Muscle of back (tissue), 13 donors: ENCODE results near the gene APOA4. TPM values are rescaled to one million over a fixed set of nuclear protein-coding genes. Genes with fewer than 3 reads are reported as not detected.
A peak's percentile ranks its signal among the peaks of the same experiment; 100 is the strongest.

Source experiments
- DNase-seq, 3 donors: peaks; one replicate each; pipeline versions ENCODE4 v3.0.0 to v3.0.0-alpha.2; 2013
- long read RNA-seq, 9 donors: transcript quantifications; one replicate each; lab custom pipeline, GENCODE V29; 2026
- polyA plus RNA-seq, 10 donors: library from polyadenylated mRNA; unstranded; fragments of 120-200 nt; gene quantifications; one replicate each; pipeline ENCODE4 v1.2.1, GENCODE V29; 2013; ENCODE audit not compliant: insufficient read length in 10 of 10

APOA4 gene
- polyA plus RNA-seq = under 1 TPM in 1 of 10 donors, not detected in 9; 0.88 TPM
- long read RNA-seq, donor 1 = 0 reads
- long read RNA-seq, donor 2 = 0 reads
- long read RNA-seq, donor 3 = 0 reads
- long read RNA-seq, donor 4 = 0 reads
- long read RNA-seq, donor 5 = 0 reads
- long read RNA-seq, donor 6 = 0 reads
- long read RNA-seq, donor 7 = 0 reads
- long read RNA-seq, donor 8 = 0 reads
- long read RNA-seq, donor 9 = 0 reads

DNA sequence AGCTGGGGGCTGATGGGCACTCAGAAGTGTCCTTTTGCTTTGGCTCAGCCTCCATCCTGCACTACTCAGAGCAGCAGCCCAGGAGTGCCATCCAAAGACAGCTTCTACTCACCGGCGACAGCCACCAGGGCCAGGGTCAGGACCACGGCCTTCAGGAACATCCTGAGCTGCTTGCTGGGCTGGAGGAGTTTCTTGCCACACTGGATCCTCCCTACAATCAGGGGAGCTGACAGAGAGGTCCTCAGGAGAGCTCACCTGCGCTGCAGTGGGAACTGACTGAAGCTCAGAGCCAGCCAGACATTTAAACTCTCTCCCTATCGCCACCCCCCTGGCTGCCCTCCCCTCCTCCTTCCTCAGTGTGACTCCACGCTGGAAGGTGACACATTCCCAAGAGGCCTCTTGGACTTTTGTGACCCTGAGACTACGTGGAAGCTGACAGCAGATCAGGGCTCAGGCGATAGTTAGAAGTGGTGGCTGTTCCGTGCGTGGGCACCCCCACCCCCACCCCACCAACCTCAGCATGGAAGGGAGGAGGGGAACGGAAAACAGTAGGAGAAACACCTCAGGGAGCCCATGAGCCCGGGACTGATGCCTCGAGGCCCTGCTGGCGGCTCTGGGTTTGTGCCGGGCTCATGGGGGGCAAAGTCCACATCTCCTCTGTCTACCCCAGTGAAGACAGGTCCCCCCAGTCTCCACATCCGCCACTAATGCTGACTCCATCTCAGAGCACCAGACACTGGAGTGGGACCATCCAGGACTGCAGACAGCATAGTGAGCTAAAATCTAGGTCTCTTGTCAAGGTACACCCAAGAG lies at the start of gene APOA4:
Gene APOA4 (minus strand): TSS at position 274 of the 813 bp plus-strand sequence. CDS start 113 bp downstream, at position 161.
- no peak for DNase-seq

DNA sequence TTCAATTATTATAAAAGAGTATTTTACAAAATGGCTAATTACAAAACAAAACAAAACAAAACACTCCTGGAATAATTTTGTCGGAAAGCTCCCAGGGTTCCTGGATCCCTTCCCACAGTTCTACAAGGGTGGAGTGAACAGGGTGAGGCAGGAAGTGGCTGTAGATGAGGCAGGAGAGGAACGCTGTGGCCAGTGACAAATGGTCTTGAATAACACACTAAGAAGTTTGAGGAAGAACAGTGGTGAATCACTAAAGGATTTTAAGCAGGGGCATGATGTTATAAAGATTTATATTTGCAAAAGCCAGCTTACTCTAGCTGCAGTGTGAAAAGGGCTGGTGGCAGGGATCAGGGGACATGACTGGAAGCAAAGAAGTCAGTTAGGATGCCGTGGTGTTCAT lies 48.1 kb upstream of the APOA4 start:
- peak in 1 of 3 donors; percentile 73 for DNase-seq

DNA sequence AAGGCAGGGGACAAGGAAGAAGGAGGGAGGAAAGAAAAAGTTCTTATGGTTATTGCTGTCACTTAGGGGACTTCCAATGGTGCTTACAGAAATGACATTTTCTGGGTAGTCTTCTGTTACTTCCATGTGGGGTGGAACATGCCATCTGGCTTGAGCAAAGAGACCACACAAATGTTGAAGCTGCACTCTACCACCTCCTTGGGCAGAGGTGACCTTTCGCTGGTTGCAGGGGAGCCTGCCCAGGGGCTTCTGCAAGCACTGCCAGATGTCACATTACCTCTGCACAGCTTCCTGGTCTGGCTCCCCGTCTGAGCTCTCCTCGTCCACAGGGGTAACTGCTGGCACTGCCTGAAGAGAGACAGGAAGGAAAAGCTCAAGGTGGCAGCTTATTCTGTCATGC lies 47.0 kb upstream of the APOA4 start:
- DNase-seq = no peak

DNA sequence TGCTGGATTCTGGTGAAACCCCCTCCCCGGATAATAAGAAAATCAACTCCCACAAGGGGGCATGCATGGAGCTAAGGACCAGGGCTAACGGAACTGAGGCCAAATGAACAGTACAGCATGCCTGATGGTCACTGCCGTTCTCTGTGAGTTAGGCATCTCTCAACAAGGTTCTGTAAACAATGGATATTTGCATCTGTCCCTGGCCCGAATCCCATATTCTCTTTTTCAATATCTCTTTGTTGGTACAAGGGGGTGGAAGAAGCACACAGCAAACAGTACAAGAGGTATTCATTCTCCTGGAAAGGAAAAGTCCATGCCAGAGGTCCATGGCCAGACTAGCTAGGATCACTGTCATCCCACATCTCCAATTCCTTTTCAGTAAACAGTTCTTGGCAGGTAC lies 46.5 kb upstream of the APOA4 start:
- no peak for DNase-seq

DNA sequence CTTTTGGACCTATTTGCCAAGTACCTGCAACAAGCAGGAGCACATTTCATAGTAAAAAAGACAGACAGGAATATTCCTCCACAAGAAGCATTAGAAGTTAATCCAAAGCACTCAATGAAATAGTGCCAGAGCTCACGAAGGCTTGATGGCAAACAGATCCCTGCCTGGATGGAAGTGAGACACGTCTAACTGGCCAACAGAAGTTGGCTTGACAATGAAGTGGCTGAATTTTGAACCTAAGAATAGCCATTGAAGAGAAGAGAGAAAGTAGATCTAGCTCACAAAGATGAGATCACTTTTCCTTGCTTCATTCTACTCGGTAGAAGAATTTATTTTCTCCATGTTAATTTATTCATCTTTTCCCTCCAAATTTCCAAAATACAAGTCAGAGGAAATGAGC lies 45.0 kb upstream of the APOA4 start:
- DNase-seq = no peak

DNA sequence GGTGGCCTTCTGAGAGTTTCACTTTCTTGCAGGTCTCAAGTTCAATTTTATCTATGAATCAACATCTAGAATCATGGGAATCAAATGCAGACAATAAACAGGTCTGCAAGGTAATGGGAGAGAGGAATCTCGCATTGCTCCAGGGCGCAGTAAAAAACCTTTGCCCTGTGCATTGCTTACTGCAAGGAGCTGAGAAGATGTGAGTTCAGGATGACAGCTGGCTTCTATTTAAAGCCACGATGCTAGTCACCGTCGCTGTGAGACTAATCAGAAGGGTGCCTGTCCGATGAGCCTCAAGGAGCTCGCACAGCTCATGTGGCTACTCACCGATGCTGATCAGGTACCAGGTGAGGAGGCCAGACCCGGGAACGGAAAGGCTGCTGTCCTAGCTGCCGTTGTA lies 44.5 kb upstream of the APOA4 start:
- DNase-seq = no peak

DNA sequence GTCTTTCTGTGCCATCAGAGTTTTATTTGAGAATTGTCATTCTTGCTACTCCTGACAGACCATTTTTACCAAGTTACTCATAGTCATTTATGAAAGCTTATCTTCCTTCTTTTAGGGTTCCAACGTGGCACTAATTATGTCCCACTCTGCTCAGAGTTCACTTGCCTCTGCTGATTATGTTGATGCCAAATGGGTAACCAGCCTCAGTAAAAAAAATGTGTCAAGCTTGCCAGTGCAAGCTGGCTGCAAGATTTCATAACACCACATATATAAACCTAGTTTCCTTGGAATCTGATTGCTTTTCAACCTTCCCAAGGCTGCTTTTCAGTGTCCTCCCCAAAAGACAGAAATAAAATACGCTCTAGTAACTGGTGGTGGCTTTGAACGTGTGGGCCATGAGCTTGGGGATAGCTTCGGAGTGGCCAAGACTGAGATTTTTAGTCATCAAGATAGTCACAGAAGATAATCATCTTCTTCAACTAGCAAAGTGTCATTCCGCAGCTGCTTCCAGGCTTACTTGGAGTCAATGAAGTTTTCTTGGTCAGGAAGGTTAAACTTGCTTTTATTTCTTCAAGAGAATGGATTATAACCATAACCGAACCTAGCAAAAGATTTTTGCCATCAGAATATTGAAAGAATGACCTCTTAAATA lies 43.8 kb upstream of the APOA4 start:
- no peak for DNase-seq

DNA sequence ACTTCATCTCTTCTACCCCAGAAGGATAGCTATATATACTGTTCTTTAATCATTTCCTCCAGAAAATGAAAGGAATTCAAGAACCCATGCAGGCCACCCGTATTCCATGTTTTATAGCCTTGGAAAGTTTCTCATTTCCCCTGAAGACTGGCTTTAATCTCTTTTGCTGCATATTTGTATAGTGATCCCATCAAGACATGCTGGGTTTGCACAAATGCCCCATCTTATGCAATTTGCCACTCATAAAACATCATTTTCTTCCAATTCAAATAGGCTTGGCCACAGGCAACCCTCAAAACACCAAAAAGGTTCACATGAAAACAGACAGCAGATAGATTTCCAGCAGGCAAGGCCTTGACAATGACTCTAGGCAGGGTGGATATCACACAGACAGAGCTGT lies 42.6 kb upstream of the APOA4 start:
- DNase-seq = peak in 1 of 3 donors; percentile 57

DNA sequence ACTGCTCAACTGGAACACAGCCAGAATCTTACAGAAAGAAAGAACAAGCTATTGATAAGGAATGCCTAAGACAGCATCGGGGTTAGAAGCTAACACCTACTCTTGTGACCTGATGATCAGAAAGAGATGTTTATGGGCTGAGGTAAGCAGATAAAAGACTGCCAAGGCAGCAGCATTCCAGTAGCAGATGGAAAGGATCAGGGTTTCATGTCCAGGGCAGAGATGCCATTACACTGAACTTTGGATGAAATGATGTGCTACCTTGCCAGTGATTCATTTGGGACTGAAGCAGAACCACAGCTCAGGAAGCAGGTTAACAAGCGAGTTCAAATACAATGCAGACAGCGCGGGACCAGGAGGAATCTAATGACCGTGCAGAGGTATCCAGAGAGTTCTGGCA lies 41.4 kb upstream of the APOA4 start:
- DNase-seq = no peak

DNA sequence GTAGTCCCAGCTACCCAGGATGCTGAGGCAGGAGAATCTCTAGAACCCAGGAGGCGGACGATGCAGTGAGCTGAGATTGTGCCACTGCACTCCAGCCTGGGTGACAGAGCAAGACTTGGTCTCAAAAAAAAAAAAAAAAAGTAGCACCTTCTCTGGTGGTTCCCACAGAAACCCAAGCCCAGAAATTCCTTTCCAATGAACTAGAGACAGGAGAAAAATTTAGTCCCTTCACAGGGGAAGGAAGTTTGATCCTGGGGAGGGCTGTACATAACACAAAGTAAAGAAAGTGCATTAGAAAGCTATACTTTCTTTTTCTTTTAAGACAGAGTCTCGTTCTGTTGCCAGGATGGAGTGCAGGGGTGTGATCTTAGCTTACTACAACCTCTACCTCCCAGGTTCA lies 39.8 kb upstream of the APOA4 start:
- DNase-seq = no peak

DNA sequence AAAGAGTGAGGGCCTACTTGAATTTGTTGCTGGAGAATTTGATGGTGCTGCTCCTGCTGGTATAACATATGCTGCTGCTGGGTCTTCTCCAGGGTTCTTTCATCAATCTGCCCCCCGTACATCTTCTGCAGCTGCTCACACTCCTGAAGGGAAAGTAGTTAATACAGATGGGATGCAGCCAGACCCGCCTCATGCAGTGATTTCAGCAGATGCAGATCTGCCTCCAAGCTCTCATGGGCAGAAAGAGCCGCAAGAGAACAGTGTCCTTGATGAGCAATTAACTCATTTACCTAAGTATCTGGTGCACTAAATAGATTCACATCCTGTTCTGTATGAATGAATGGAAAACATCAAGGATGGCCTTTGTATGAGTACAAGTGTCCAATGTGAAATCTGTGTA lies 39.1 kb upstream of the APOA4 start:
- DNase-seq = no peak

DNA sequence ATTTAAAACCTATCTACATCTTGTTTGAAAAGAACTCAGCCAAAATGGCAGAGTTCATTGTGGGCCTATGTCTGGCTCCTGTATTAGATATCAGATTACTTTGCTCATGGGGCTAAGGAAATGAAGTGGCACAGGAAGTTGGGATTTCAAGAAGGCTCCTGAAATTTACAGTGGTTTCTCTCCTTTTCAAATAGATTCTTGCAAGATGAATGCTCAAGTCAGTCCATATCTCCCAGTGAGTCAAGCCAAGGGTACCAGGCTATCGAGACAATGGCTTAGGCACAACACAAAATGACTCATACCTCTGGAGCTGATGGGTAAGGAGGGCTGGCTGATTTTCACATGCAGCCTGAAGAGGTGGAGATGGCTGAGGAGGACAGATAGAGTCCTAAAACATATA lies 38.4 kb upstream of the APOA4 start:
- no peak for DNase-seq

DNA sequence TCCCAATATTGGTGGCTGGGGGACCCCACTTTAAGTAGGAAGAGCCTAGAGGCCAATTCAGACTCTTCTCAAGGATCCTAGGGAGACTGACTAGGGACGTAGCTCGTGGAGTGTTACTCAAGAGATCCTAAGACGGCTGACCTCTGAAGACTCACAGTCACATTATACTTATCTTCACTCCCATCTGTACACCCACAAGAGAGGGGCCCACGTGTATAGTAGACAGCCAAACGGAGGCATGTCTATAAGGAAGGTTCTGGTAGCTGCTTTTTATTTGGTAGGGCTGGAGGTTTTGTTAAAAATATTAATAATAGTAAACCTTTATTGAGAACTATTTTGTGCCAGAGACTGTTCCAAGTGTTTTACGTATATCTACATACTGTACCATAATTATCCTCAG lies 37.2 kb upstream of the APOA4 start:
- DNase-seq = no peak

DNA sequence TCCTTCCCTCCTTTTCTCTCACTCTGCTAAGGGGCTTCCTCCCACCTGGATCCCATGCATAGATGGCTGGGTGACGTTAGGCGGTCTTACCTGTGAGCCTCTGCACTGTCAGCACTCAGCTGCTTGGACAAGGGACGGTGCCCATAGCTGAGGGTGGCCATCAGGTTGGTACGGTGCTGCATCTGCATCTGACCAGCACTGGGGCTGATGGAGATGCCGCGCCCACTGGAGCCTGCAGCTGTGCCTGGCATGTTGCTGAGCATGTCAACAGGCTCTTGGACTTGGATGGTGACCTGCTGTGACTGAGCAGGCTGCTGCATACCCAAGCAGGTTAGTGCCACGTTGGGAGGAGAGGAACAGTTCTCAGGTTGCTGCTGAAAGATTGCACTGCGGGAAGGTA lies 36.1 kb upstream of the APOA4 start:
- DNase-seq = no peak

DNA sequence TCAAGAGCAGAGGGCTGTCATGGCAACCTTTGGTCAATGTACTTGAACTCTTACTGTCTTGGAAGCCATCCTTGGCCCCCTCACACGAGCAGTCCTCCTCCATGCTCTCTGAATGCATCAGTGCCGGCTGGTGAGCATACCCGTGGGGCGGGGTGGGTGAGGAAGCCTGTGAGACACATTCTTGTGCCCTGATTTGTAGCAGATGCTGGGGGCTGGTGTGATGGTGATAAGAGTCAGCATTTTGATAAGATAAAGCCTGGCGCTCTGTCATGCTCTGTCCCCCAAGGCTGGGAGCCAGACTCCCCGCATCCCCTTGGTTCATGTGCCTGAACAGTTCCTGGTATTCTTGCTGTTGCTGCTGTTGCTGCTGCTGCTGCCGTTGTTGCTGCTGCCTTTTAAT lies 34.8 kb upstream of the APOA4 start:
- DNase-seq = no peak

DNA sequence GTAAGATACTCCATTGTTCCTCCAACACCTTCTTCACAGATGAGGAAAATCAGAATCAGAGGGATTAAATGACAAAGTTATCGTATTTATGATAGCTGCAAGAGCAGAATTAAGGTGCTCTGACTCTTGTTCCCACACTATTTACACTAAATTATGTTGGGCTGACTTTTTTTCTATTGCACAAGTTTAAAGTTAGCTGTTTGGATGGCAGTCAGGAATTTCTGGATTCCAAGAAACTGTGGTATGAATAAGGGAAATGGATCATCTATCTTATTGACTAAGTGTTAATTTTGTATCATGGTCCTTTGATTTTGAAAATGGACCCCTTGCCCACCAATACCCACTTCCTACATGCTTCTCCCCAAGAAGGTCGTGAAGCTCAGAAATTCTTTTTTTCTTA lies 34.2 kb upstream of the APOA4 start:
- no peak for DNase-seq

DNA sequence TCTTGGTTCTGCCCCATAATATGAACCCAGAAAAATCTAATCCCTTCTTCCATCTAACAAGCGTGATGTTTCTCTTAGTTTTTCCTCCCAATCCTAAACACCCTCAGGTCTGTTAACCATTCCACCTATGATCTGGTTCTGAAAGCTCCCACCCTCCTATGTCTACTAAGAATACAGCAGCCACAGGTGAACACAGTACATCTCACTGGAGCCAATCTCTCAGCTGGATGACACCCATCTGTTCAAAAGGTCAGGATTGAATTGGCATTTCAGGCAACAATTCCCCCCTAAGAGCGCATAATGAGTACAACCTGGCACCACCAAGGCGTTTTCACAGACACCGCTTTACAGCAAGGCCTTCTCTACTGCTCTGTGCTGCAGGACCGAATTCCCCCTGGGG lies 33.3 kb upstream of the APOA4 start:
- DNase-seq = no peak

DNA sequence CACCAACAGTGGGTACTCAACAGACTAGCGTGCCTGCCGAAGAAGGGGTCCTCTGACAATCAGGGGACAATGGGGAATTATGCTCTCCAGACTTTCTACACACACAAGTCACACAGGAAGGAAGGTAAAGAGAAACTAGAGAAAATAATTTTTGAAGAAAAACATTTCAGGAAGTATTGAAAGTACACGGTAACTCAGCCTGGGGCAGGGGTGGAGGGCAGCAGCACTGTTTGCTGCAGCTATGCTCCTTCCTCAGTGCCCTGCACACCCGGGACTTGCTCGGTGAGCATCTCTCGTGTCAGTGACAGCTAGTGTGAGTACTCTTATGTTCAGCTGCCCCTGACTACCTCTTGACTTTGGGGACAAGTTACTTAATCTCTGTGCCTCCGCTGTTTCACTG lies 32.3 kb upstream of the APOA4 start:
- DNase-seq = no peak

DNA sequence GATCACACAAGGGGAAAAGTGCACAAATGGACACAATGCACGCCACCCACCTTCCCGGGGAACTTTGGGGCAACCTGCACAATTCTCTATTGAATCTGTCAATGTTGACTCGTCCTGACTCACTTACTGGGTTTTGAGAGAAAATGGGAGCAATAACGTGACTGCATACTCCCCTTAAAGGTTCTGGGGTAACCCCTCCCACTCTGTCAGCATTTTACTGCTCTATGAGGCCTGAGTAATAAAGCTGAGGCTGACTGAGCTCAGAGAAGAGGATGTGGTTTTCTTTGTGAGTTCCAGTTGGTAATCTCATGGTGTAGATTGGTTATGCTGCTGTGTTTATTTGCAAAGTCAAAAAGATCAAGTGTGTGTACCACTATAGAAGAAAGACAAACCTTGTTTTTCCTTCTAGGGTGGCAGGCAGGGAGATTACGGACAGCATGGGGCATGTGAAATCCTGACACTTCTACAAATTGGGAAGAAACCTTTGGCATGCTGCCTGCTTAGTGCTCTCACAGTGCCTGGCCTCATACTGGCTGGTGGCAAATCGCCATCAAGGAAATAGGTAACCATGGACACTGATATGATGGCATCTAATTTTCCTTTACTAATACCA lies 30.5 kb upstream of the APOA4 start:
- DNase-seq = peak in 1 of 3 donors; percentile 81

DNA sequence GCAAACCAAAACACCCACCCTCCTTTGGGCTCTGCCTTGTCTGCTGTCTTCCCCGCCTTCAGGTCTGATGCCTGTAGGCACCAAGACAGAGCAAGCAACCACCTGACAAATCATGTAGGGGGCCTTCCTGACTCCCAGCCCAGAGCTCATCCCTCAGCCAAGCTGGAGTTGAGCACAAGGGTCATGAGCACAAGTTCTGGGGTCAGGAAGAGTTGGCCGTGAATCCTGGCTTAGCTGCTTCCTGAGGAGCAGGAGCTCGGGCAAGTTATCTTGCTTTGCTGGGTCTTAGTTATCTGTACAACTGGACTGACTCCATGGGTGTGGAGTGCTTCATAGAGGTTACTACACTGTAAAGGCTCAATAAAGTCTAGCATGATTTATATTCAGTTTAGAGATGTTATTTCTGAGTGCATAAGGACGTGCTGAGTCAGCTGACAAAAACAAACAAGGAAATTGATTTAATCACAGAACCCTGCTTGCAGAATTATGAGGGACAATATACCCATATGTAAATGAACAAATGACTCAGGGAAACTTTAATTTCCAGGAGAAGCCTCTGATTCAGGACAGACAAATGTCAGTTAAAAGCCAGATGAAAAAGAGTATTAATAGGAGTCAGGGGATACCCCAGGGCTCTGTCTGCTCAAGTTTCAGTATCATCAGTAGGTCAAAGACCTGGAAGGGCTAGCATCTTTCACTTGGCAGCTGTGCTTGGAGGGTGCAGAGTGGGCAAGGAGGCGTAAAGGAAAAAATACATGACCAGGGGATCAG lies 29.3 kb upstream of the APOA4 start:
- DNase-seq = peak; percentile 10 to 45 (median 28)

DNA sequence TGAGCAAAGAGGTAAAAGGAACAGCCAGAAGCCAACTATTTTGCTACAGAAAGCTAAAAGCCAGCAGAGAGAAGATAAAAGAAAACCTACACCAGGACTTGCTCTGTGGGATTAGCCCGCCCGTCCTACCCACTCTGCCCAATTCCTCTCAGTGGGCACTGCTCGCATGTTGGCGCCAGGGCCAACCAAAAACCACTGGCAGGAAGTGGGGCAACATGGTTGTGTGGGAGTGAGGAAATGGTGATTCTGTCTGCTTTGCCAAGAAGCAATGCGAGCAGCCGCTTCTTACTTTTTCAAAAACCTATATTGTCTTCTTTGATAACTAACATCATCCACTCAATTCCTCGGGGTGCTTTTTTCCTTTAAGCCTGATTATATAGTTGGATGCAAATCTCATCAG lies 28.5 kb upstream of the APOA4 start:
- DNase-seq = no peak

DNA sequence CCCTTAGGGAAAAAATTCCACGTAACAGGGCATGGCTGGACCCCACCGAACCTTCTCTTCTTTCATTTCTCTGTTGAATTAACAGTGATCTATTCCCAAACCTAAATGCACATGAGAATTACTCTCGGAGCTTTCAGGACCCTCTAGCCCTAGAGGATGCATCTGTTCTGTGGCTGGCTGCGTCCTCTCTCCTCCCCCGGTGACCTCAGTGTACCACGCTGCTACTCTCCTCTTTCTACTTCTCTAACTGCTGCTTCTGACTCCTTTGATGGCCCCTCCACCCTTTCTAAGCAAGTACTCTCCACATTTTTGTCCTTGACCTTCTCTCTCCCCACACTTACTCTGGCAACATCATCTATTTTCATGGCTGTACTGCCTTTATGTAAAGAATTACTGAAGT lies 26.4 kb upstream of the APOA4 start:
- no peak for DNase-seq
